Measurements from ENCODE around the gene RNU6-1. TPM values are rescaled to one million over a fixed set of nuclear protein-coding genes. Genes with fewer than 3 reads are reported as not detected.

The RNU6-1 gene
- total RNA-seq, 1 experiment from 2014 or later, result not detected

DNA sequence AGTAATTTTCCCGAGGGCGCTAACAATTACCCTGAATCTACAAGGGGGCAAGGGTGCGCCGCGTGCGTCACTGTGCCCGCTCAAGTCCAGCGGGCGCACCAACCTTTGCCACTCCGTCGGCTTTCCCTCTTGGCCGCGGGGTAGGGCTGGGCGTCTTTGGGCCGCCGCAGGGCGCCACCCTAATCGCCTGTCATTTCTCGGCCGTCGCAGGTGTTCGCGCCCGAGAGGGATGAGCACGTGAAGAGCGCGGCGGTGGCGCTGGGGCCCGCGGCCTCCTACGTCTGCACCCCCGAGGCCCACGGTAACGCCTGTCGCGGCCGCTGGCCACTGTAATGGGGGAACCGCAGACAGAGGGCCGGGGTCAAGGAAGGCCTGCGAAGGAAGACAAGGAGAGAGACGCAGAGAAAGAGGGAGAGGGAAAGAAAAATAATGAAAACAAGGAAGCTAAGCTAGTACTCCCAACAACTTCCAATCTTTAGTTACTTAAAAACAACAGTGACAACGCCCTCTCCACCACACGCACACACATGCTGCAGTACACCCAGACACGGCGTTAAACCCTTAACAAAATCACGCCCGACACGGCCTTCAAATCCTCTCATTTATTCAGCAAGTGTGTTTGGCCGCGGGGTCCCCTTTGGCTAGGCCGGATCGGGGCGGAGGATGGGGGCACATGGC lies 10.7 kb downstream of the RNU6-1 start:
- H4K20me1 ChIP-seq (ENCODE audit: insufficient read depth), result no peaks in the 10 kb centered on the region
- H3K9me2 ChIP-seq (ENCODE audit: insufficient read depth), result no peaks in the 10 kb centered on the region
- ChIA-PET CTCF (no interaction called here), POLR2A (no interaction called here), RAD21 (ENCODE audit: low non-redundant PET in 1 of 2, low total read pairs in 2 of 2, uncharacterized antibody in 2 of 2, unreplicated experiment in 2 of 2) (no interaction called here)
- H3K79me2 ChIP-seq (ENCODE audit: insufficient read depth, low read length), result no peaks in the 10 kb centered on the region
- no peaks in the 10 kb centered on the region for H3K4me1 ChIP-seq (ENCODE audit: control insufficient read depth in 1 of 2, insufficient read depth in 2 of 2, low read length in 2 of 2)
- ATAC-seq, result no peak
- no peaks in the 10 kb centered on the region for H3K9me3 ChIP-seq (ENCODE audit: control insufficient read depth in 1 of 2, insufficient read depth in 1 of 2, low read depth in 1 of 2, low read length in 2 of 2)
- no peaks in the 10 kb centered on the region for H3K36me3 ChIP-seq (ENCODE audit: control insufficient read depth in 1 of 2, insufficient read depth in 2 of 2, low read length in 2 of 2)
- H3K4me2 ChIP-seq (ENCODE audit: low read length), result no peak overlapping the region
- H3K27me3 ChIP-seq (ENCODE audit: insufficient read depth, low read length), result no peaks in the 10 kb centered on the region
- intact Hi-C loops (cut with micrococcal nuclease), result no loop called here
- H2AFZ ChIP-seq (ENCODE audit: low read depth, low read length, poor library complexity, severe bottlenecking), result no peak overlapping the region
- no peak overlapping the region for H3K9ac ChIP-seq (ENCODE audit: low read length)
- no peak overlapping the region for H3K27ac ChIP-seq (ENCODE audit: low read depth, low read length)
- BruUV-seq (replicated peaks), result no TSS peak
- no peak overlapping the region for H3K4me3 ChIP-seq (replicated peaks in 1 of 2; ENCODE audit: low read depth in 1 of 2, low read length in 2 of 2)
- no peak for TF ChIP-seq JUND (IDR thresholded peaks at IDR 0.05)
- TF ChIP-seq, protein P1, sequence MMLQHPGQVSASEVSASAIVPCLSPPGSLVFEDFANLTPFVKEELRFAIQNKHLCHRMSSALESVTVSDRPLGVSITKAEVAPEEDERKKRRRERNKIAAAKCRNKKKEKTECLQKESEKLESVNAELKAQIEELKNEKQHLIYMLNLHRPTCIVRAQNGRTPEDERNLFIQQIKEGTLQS (IDR thresholded peaks at IDR 0.05), result no peak
- no peak for TF ChIP-seq SP1 (IDR thresholded peaks at IDR 0.05; ENCODE audit: low read depth)
- TF ChIP-seq SRF (IDR thresholded peaks at IDR 0.05; ENCODE audit: low read depth), result no peak
- TF ChIP-seq RAD21 (IDR thresholded peaks at IDR 0.05; ENCODE audit: low read depth), result no peak
- TF ChIP-seq CEBPB (IDR thresholded peaks at IDR 0.05; ENCODE audit: low read depth), result no peak
- TF ChIP-seq EZH2phosphoT487 (IDR thresholded peaks at IDR 0.05; ENCODE audit: borderline replicate concordance), result no peak
- no peak for TF ChIP-seq SIN3A (IDR thresholded peaks at IDR 0.05; ENCODE audit: low read depth)
- TF ChIP-seq POLR2A (IDR thresholded peaks at IDR 0.05; ENCODE audit: borderline replicate concordance, extremely low read depth, insufficient read depth, insufficient read length), result no peak
- no peak for TF ChIP-seq ELF1 (IDR thresholded peaks at IDR 0.05; ENCODE audit: borderline replicate concordance, low read depth)
- TF ChIP-seq ZFX (IDR thresholded peaks at IDR 0.05), result no peak
- TF ChIP-seq, protein P2, sequence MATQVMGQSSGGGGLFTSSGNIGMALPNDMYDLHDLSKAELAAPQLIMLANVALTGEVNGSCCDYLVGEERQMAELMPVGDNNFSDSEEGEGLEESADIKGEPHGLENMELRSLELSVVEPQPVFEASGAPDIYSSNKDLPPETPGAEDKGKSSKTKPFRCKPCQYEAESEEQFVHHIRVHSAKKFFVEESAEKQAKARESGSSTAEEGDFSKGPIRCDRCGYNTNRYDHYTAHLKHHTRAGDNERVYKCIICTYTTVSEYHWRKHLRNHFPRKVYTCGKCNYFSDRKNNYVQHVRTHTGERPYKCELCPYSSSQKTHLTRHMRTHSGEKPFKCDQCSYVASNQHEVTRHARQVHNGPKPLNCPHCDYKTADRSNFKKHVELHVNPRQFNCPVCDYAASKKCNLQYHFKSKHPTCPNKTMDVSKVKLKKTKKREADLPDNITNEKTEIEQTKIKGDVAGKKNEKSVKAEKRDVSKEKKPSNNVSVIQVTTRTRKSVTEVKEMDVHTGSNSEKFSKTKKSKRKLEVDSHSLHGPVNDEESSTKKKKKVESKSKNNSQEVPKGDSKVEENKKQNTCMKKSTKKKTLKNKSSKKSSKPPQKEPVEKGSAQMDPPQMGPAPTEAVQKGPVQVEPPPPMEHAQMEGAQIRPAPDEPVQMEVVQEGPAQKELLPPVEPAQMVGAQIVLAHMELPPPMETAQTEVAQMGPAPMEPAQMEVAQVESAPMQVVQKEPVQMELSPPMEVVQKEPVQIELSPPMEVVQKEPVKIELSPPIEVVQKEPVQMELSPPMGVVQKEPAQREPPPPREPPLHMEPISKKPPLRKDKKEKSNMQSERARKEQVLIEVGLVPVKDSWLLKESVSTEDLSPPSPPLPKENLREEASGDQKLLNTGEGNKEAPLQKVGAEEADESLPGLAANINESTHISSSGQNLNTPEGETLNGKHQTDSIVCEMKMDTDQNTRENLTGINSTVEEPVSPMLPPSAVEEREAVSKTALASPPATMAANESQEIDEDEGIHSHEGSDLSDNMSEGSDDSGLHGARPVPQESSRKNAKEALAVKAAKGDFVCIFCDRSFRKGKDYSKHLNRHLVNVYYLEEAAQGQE (IDR thresholded peaks at IDR 0.05; ENCODE audit: low read depth), result no peak
- TF ChIP-seq, protein P3, sequence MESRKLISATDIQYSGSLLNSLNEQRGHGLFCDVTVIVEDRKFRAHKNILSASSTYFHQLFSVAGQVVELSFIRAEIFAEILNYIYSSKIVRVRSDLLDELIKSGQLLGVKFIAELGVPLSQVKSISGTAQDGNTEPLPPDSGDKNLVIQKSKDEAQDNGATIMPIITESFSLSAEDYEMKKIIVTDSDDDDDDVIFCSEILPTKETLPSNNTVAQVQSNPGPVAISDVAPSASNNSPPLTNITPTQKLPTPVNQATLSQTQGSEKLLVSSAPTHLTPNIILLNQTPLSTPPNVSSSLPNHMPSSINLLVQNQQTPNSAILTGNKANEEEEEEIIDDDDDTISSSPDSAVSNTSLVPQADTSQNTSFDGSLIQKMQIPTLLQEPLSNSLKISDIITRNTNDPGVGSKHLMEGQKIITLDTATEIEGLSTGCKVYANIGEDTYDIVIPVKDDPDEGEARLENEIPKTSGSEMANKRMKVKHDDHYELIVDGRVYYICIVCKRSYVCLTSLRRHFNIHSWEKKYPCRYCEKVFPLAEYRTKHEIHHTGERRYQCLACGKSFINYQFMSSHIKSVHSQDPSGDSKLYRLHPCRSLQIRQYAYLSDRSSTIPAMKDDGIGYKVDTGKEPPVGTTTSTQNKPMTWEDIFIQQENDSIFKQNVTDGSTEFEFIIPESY (IDR thresholded peaks at IDR 0.05; ENCODE audit: extremely low read depth, insufficient replicate concordance, low read length), result no peak
- no peak for DNase-seq (ENCODE audit: low read depth, low spot score)

Measured in HCT116 (cell line).